NCI-H187 treated with DMSO at 0.1 percent for 48 hours (cell line): ENCODE results near the gene PLA2G12A.

Source experiments
- DNase-seq: peaks from one replicate; lab custom pipeline; 2025; lab: John Stamatoyannopoulos, UW

The PLA2G12A gene

DNA sequence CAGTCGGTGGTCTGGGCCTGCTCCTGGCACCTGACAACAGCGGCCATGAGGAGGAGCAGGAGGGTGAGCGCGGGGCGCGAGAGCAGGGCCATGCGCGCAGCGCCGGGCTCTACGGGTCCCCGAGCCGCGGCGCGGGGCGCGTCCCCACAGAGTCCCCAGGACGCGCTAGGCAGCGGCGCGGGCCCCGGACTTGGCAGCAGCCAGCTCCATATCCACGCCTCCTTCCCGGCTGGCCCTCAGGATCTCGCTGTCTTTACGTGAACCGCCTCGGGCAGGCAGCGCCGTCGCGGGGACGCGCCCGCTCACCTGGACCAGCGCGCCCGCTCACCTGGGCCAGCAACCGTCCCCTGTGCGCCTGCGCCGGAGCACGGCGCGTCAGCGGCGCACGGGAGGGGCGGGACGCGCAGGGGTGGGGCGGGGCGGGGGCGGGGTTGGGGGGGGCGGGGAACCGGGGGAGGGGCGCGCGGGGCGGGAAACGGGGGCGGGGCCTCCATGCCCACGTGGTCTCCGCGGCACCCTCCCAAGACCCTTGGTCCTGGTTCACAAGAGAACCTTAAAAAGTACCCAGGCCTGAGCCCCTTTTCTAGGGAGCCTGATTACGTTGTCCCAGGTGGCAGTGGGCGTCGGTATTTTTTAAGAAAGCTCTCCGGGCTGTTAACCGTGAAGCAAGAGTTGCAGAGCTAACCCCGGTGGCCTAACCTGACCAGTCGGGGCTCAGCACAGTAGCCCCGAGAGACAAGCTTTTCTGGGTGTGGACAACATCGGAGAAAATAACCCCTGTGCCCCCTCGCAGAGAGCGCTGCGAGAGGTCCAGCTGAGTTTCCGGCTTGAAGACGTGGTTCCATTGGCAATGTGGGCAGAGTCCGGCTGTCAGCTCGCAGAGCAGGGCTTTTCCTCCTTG lies at the start of gene PLA2G12A:
TSS of gene PLA2G12A (minus strand) at position 353 of the 901 bp plus-strand sequence. CDS start at position 92, 261 bp downstream.
- no peak for DNase-seq

DNA sequence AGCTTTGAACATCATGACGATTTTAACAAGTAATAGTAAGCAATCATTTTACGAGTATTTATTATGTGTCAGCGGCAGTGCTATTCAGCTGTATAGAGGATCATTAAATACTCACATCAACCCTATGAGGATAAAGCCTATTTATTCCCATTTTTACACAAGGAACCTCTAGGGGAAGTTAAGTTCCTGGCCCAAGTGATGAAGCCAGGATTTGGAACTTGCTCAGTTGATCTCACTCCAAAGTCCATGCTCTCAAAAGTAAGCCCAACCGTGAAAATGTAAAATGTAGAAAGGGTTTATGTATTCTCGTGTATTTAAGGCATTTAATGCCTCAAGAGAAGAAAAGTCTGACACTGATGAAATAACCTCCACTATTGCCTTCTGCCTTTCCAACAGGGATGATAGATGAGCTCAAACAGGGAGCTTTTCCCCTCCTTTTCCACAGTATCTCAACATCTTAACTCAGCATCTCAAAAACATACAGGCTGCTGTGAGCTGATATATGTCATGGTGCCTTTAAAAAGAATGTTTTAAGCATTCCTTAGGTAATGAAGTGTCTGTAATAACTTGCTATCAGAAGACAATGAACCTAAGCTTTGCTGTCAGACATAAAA lies 35.0 kb upstream of the PLA2G12A start:
- no peak for DNase-seq

DNA sequence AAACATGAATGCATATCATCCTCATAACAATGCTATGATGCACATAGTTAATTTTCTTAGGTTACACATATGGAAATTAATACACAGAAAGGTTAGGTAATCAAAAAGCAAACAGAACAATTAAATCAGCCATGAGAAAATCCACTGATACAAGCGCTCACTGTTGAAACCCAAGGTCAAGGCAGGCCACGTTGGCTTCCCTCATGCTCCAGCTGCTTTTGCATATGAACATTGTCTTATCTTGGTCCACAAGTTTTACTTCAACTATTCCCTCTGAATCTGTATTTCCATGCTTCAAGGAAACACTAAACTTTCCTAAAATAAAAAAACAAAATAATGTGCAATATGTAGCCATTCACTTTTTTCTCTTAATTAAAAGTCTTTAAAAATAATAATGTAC lies 34.5 kb upstream of the PLA2G12A start:
- no peak for DNase-seq

DNA sequence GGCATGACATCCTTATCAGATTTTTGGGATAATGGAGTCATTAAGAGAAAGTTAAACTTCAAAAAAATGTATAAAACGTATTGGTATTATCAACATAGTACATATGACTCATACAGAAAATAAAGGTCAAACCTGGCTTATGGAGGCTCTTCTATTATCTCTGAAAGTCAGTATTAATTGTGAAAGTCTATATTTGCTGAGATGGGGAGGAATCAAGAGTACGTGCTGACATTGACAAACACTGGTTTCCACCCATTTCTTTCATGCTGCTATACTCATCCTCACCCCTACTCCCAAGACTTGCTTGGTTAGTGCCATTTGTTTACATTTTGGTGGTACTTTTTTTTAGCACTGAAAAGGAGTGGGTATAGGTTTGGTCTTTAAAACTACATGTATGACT lies 30.8 kb upstream of the PLA2G12A start:
- no peak for DNase-seq

DNA sequence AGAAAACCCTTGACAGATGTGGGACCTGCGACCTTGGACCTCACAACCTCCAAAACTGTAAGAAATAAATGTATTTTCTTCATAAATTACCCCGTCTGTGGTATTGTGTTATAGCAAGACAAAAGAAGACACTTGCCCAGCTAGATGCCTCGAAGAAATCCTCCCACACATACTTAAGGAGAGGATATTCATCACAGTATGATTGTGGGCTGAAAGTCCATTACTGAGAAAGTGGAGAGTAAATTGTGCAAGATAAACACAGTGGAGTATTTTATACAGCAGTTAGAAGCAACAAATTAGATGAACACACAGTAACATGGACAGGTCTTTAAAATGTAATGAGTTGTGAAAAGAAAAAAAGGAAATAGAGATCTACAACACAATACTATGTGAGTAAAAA lies 25.8 kb upstream of the PLA2G12A start:
- no peak for DNase-seq

DNA sequence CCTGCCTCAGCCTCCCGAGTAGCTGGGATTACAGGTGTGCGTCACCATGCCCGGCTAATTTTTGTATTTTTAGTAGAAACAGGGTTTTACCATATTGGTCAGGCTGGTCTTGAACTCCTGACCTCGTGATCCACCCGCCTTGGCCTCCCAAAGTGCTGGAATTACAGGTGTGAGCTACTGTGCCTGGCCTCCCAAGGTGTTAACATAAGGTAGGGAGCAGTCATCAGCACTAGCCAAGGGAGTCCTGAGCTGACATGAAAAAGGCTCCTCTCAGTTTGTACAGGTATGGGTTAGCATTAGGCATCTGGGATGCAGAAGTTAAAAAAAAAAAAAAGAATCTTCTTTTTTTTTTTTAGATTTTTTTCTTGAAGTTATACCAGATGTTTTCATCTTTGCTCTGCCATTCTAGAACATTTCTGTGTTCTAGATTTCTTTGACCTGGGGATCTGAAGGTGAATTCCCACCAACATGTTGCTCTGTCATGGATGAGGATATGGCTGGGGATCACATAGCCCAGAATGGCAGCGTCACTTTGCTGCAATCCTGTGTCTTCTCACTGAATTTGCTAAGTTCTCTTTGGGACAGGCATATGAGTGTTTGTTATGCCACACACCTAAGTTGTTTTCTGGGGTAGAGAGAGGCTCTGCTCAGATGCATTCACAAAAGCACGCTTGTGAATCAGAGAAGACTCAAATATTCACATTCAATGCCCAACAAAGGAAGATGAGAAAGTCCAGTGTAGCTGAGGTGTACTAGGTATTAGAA lies 24.4 kb upstream of the PLA2G12A start:
- DNase-seq = no peak

DNA sequence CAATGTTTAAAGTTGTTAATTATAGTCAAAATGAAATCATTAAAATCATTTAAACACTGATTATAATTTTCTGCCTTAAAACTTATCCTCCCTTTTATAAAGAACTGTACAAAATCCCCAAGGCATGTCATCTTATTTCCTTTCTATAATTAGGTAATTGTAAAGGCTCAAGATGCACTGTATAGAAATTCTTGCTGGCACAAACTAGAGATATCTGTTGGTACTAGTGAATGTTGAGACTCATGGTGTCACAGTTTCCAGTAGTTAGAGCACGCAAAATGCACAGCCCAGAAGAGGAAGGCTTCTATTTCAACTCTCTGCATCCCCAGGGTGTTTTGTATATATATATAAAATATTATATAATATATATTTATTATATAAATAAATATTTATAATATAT lies 22.7 kb upstream of the PLA2G12A start:
- no peak for DNase-seq

DNA sequence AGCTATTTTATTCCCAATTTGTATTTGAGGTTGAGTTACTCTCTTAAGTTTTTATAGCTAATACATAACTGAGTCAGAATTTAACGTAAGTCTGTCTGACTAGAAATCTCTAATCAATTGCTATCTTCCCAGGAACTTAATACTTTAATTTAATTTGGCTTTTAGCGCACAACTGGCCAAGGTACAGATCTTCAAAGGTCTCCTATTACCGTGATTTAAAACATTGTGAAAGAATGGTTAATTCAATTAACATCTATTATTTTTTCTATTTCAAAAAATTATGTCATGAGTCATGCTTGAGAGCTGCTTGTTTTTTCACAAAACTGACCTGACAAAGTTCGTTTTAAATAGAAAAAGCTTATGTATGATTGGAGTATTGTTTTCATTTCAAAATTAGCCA lies 22.0 kb upstream of the PLA2G12A start:
- no peak for DNase-seq

DNA sequence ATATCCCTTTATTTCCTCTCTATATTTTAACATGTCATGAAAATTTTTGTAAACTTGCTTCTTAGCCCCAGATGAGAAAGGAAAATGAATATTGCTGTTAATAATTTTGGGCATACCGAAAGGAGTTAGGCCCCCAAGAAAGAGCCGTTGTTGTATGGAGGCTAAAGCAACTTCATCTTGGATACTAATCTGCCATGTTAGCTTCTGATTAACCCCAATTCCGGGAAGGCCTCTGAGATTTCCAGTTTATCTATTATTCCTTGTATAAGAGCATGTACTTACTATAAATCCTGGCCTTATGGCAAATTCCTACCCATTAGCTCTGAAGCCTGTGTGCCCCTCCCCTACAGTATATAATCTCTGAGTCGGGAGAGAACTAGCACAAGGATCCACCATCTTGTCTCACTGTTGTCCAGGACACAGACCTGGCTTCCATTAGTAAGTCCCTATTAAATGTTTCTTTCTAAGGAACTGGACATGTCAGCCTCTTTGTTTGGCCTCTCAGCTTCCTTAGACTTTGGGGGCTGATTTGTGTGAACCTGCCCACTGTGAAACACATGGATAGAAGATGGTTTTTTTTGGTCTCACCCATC lies 20.9 kb upstream of the PLA2G12A start:
- DNase-seq = no peak

DNA sequence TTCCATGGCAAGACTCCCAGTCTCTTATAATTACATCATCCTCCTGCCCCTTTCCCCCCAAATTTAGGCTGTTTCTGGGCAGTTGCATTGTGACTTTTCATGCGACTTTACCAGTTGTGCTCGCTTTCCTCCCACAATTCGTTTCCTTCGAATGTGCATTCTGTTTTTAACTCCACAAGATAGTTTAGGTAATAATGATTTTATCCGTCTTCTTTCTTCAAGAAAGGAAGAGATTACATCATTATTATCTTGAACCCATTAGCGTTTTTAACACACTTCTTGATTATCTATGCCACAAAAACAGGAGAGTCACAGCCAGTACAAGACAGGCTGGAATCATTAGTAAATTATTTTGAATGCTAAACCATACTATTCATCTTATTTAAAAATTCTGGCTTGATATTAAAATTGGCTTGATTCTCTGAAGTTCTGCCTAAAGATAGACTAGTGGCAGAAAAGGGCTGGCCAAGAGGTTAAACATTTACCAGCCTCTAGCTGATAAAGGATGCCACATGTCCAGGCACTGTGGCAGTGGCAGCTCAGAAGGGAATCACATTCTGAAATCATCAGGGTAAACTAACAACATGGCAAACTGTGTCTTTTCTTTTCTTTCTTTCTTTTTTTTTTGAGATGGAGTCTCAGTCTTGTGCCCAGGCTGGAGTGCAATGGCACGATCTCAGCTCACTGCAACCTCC lies 19.7 kb upstream of the PLA2G12A start:
- DNase-seq = no peak

DNA sequence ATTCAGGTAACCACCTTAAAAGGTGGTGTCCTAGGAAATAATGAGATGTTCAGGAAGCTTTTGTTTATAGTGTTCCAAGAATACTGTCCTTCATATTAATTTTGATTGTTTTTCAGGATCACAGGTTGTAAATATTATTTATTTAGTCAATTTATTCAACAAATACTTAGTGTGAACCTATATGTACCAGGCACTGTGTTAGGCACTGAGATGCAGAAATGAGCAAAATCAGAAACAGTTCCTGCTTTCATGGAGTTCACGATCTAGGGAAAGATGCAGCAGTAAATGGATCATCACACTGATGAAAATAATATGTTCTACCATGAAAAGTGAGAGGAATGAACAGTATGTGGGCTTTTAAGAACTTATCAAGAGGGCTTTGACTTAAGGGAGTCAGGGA lies 18.2 kb upstream of the PLA2G12A start:
- DNase-seq = no peak

DNA sequence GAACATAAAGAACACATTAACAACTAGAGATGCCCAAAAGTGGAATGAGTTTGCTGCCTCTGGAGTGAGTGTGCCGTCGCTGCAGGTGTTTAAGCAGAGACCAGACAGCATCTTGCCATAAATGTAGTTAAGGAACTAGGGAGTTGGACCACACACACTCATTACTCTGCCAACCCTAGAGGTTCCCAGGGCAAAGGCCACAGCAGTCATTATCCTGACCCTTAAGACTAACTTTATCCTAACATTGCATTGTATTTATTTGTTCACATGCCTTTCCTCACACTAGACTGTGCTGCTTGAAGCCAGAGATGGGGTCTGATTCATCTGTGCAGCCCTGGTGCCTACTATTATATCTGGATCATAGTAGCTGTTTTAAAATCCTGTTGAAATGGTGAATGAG lies 16.9 kb upstream of the PLA2G12A start:
- DNase-seq = no peak

DNA sequence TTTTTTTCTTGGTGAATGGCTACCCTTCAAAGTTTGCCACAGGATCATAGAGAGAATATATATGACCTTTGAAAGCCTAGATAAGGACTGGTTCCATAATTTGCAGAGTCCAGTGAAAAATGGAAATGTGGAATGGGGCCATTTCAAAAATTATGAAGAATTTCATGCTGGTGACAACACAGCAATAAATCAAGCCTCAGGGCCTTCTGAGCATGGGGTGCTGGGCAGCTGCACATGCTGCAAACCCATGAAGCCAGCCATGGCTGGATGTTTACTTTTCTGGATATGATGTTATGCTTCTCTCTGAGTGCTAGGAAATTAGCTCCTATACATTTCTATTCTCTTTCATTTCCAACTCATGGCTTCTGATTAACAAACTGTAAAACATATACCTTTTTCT lies 16.0 kb upstream of the PLA2G12A start:
- no peak for DNase-seq

DNA sequence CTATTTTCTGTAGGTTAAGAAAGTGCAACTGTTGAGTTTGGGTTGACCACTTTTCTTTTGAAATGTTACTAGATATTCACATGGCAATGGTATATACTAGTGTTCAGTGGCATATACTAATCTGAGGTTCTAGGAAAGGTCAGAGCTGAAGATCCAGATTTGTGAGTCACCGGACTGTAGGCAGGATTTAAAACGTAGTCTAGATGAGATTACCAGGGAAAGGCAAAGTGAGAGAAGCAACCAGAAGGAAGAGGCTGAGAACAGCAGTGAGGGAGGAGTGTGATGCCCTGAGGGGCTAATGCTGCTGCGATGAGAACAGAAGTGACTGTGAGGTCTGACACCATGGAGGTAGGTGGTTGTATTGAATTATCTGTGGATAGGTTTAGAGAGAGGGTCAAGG lies 9.7 kb upstream of the PLA2G12A start:
- no peak for DNase-seq

DNA sequence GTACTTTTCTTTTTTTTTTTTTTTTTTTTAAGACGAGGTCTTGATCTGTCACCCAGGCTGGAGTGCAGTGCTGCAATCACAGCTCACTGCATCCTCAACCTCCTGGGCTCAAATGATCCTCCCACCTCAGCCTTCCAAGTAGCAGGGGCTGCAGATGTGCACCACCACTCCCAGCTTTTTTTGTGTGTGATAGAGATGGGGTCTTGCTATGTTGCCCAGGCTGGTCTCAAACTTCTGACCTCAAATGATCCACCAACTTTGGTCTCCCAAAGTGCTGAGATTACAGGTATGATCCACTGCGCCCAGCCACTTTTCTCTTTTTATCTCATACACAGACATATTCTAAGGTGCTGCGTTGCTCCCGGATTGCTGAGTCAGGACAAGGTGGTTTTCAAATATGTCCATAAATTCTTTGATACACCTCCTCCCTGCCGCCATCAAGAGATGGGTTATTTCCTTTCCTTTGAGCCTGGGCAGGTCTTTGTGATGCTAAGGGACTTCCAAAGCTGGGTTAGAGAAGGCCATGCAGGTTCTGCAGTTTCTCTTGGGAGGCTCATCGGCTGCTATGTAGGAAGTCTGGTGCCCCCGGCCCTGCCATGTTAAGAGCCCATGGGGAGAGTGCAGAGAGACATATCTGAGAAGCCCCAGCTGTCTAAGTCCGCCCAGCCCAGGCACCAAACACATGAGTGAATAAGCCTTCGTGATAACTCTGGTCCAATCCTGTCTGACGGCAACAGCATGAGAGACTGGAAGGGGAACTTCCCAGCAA lies 8.4 kb upstream of the PLA2G12A start:
- no peak for DNase-seq

DNA sequence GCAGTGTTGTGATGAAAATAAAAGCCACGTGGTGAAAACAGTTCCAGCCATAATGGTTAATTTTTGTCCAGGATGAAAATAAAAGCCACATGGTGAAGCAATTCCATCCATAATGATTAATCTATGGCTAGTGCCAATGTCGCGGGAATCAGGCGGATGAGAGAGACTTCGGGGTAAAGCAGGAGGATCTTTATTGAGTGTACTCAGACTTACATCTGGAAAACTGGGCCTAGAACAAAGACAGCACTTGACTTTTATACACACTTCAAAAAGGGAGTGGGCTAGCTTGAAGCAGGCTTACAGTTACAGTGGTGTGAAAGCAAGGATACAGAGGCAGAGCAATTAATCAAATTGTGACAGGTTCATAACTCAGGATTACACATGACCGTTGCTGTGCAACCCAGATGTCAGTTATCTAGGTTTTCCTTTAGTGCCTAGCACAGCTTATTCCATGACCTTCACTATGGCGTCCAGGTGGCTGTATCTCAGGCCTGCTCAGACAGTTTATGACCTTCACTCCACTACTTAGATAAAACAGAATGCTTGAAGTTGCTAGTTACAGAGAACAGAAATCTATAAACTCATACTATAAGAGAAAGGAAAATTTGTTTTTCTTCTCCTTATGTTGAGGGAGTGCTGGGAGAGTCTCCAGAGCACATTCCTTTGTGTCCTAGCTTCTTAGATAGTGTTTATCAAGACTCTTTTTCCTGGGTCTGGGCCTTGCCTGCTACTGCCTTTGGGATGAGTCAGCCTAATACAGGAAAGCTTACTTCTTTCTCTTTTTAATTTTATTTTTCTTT lies 5.9 kb upstream of the PLA2G12A start:
- no peak for DNase-seq

DNA sequence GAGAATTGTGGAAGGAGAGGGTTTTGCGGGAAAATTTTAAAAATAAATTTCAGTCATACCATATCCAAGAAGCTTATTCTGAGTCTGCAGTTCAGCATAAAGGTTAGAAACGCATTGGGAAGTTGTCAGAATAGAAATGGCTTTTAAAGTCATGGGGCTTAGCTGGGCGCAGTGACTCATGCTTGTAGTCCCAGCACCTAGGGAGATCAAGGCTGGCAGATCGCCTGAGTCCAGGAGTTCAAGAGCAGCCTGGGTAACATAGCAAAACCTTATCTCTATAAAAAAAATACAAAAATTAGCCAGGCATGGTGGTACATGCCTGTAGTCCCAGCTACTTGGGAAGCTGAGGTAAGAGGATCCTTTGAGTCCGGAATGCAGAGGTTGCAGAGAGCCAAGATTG lies 3.9 kb upstream of the PLA2G12A start:
- no peak for DNase-seq

DNA sequence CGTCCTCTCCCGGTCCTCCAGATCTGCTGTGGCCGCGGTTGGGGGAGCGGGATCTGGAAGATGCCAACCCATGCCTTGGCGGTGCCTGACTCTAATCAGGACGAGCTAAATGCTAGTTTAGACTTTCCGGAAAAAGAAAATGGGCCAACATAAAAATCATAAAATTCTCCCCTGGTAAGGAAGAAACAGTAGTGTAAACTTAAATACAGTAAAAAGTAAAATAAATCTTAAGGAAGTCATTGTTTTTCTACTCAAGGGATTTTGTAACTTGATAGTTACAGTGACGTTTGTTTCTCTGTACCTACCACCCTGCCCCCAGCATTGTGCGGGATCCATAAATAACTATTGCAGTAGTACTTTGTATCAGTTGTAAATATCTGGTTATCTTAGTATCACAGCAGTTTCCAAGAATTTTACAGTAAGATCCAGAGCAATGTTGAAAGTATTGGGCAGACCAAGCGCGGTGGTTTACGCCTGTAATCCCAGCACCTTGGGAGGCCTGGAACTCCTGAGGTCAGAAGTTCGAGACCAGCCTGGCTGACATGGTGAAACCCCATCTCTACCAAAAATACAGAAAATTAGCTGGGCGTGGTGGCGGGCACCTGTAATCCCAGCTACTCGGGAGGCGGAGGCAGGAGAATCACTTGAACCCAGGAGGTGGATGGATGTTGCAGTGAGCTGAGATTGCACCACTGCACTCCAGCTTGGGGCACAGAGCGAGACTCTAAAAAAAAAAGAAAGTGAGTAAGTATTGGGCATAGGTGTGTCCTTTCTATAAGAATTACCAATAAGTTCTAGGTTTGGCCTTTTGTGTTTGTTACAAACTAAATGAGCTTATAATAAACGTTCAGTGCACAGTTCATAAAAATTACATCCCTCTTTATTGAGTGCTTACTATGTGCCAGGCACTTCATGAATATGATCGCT lies 1.0 kb upstream of the PLA2G12A start:
- DNase-seq = no peak

DNA sequence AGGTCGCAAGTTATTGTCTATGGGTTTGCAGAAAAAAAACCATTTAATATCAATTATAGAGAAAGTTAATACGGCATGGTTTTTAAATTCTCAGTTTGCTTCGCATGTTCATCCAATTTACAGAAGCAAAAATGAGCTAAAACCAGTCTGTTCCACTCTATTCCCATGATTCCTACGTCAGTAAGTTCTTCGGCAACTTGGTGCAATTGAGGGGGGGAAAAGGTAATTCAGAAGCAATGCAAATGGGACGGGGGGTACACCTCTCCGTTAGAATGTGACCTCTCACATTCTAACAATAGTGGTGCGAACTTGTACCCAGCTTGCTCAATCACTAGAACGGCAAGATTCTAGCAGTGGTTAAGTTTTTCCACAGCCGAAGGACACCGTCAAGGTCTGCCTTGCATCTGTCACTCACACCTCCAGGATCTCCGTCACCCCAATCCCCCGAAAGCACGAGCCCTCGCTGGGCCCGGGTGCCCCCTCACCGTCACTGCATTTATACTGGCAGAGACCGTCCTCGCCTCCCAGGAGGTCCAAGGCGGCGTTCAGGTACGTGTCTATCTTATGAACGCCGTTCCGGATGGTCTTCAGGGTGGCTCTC lies 653 bp downstream of the PLA2G12A start:
- DNase-seq = no peak
